HepG2 (cell line): ENCODE results near the gene RAC3. TPM values are rescaled to one million over a fixed set of nuclear protein-coding genes. Genes with fewer than 3 reads are reported as not detected.

Source experiments
- AGO2 ChIP-seq: fragments of 200-400 bp; formaldehyde crosslinking; optimal IDR thresholded peaks from 2 replicates; pipeline ENCODE3; 2017; ENCODE audit warnings: mild to moderate bottlenecking, low read depth, low read length, moderate library complexity
- AKAP8 ChIP-seq: sonication (generic); formaldehyde crosslinking; IDR thresholded peaks from 2 replicates; pipeline ENCODE4 v1.5.1; 2020; ENCODE audit warnings: mild to moderate bottlenecking, missing genetic modification reagents
- BCLAF1 ChIP-seq: fragments of 450-650 bp; IDR thresholded peaks from 2 replicates; pipeline ENCODE4 v1.6.1; 2017; ENCODE audit warnings: mild to moderate bottlenecking
- CENPT ChIP-seq: sonication (generic); formaldehyde crosslinking; IDR thresholded peaks from 2 replicates; pipeline ENCODE4 v1.8.0; 2022; ENCODE audit warnings: low read depth, mild to moderate bottlenecking, moderate library complexity, missing genetic modification reagents
- ELF1 ChIP-seq: sonication (generic); formaldehyde crosslinking; IDR thresholded peaks from 2 replicates; pipeline ENCODE4 v1.4.0; 2020; ENCODE audit warnings: missing genetic modification reagents
- FOXA1 ChIP-seq, 2 experiments: fragments of 450-650 bp in 1 of 2; sonication (generic) in 1 of 2; formaldehyde crosslinking in 1 of 2; IDR thresholded peaks; 2 replicates each; pipeline versions ENCODE4 v1.4.0 to v1.6.1; 2016 to 2020; ENCODE audit warnings: missing genetic modification reagents in 1 of 2
- GATAD1 ChIP-seq: IDR thresholded peaks from 2 replicates; pipeline ENCODE4 v1.6.1; 2016; ENCODE audit warnings: missing genetic modification reagents, missing compliant biosample characterization
- GFI1 ChIP-seq: sonication (generic); formaldehyde crosslinking; IDR thresholded peaks from 2 replicates; pipeline ENCODE4 v1.5.0; 2020; ENCODE audit warnings: missing genetic modification reagents, mild to moderate bottlenecking, borderline replicate concordance
- IRF1 ChIP-seq: sonication (generic); formaldehyde crosslinking; IDR thresholded peaks from 2 replicates; pipeline ENCODE4 v1.4.0; 2020; ENCODE audit warnings: low read depth, mild to moderate bottlenecking, missing genetic modification reagents
- KAT7 ChIP-seq: IDR thresholded peaks from 2 replicates; pipeline ENCODE4 v1.6.1; 2018; ENCODE audit warnings: borderline replicate concordance, missing compliant biosample characterization
- MLLT10 ChIP-seq: sonication (generic); formaldehyde crosslinking; IDR thresholded peaks from 2 replicates; pipeline ENCODE4 v1.4.0; 2020; ENCODE audit warnings: missing genetic modification reagents
- RFXAP ChIP-seq: sonication (generic); formaldehyde crosslinking; IDR thresholded peaks from 2 replicates; pipeline ENCODE4 v1.4.0; 2020; ENCODE audit warnings: missing genetic modification reagents, borderline replicate concordance
- RXRB ChIP-seq: IDR thresholded peaks from 2 replicates; pipeline ENCODE4 v1.6.1; 2016; ENCODE audit warnings: borderline replicate concordance, missing genetic modification reagents, missing compliant biosample characterization
- SETDB1 ChIP-seq: sonication (generic); formaldehyde crosslinking; IDR thresholded peaks from 2 replicates; pipeline ENCODE4 v1.5.1; 2020; ENCODE audit warnings: missing genetic modification reagents, mild to moderate bottlenecking, borderline replicate concordance
- SRSF4 ChIP-seq: fragments of 200-400 bp; formaldehyde crosslinking; IDR thresholded peaks from one replicate; pipeline ENCODE4 v1.6.1; 2018; ENCODE audit warnings: mild to moderate bottlenecking, low read depth, low read length, moderate library complexity; ENCODE audit not compliant: poor library complexity, severe bottlenecking
- TCF7 ChIP-seq: sonication (generic); IDR thresholded peaks from 2 replicates; pipeline ENCODE4 v1.6.1; 2016; ENCODE audit warnings: antibody characterized with exemption, low read depth
- TGIF2 ChIP-seq: IDR thresholded peaks from 2 replicates; pipeline ENCODE4 v1.6.1; 2016; ENCODE audit warnings: control low read depth, missing compliant biosample characterization
- ZNF547 ChIP-seq: sonication (generic); formaldehyde crosslinking; IDR thresholded peaks from 2 replicates; pipeline ENCODE4 v1.5.1; 2020; ENCODE audit warnings: mild to moderate bottlenecking, missing genetic modification reagents
- ZNF562 ChIP-seq: sonication (generic); formaldehyde crosslinking; IDR thresholded peaks from 2 replicates; pipeline ENCODE4 v1.8.0; 2022; ENCODE audit warnings: missing genetic modification reagents, borderline replicate concordance
- ZNF574 ChIP-seq: sonication (generic); formaldehyde crosslinking; IDR thresholded peaks from 2 replicates; pipeline ENCODE4 v1.4.0; 2020; ENCODE audit warnings: missing genetic modification reagents
- ZNF576 ChIP-seq: sonication (generic); formaldehyde crosslinking; IDR thresholded peaks from 2 replicates; pipeline ENCODE4 v1.4.0; 2020; ENCODE audit warnings: mild to moderate bottlenecking, missing genetic modification reagents
- ZSCAN30 ChIP-seq: sonication (generic); formaldehyde crosslinking; IDR thresholded peaks from 2 replicates; pipeline ENCODE4 v1.5.0; 2020; ENCODE audit warnings: mild to moderate bottlenecking, missing genetic modification reagents
- polyA plus RNA-seq, 8 experiments: library from polyadenylated mRNA; depleted of rRNA in 3 of 8; stranded (reverse) in 7 of 8; unstranded in 1 of 8; fragments of >200 nt; fragmentation: Illumina TruSeq in 4 of 8; extraction: Trizol in 4 of 8; gene quantifications; 2 replicates each; pipeline versions ENCODE4 v1.2.1 to v1.2.3, GENCODE V29; 2011 to 2016; ENCODE audit warnings: low read depth in 4 of 8, missing spikeins in 1 of 8, mixed read lengths in 1 of 8; ENCODE audit not compliant: insufficient read depth in 1 of 8
- total RNA-seq, 5 experiments: library from RNA; depleted of rRNA; stranded (reverse); fragments of >200 nt; fragmentation: Illumina TruSeq; extraction: Trizol; gene quantifications; 2 replicates each; pipeline ENCODE4 v1.2.3, GENCODE V29; 2016; ENCODE audit warnings: low read depth in 1 of 5

Gene RAC3
- total and polyA plus RNA-seq, 2 of the 13 experiments (the other 11 are each of a cell fraction or from before 2014, with no cell fraction given): 10.5 to 21.3 TPM

GRCh38 chr17:82005701-82006348 is 25.7 kb upstream of the RAC3 start (continued):
- TF ChIP-seq TGIF2 (CRISPR knock-in tag) (0 out of 2 replicates have a peak, but pooled peaks have one; percentile 27), AGO2 (peak; percentile 99), GATAD1 (no peak), SETDB1 (CRISPR knock-in tag) (no peak), ZNF547 (CRISPR knock-in tag) (no peak), BCLAF1 (no peak), ZNF576 (CRISPR knock-in tag) (no peak), CENPT (CRISPR knock-in tag) (no peak), ZNF562 (CRISPR knock-in tag) (no peak), RXRB (CRISPR knock-in tag) (no peak), ZNF574 (CRISPR knock-in tag) (no peak), MLLT10 (CRISPR knock-in tag) (no peak), TCF7 (no peak), IRF1 (no peak), SRSF4 (peak; percentile 39), ZSCAN30 (CRISPR knock-in tag) (no peak), AKAP8 (CRISPR knock-in tag) (peak; percentile 98), RFXAP (CRISPR knock-in tag) (no peak), FOXA1 (IDR thresholded peaks at IDR 0.05) (no peak), FOXA1 (CRISPR knock-in tag; IDR thresholded peaks at IDR 0.05) (no peak), GFI1 (CRISPR knock-in tag) (no peak), KAT7 (no peak), ELF1 (CRISPR knock-in tag) (no peak)
